ENCODE measurements around the gene PPARD. TPM values are rescaled to one million over a fixed set of nuclear protein-coding genes. Genes with fewer than 3 reads are reported as not detected.
A peak's percentile ranks its signal among the peaks of the same experiment; 100 is the strongest.

The PPARD gene
- total RNA-seq, 4 donors from 2014 or later: 17.0 to 42.8 (median 28.2) TPM

DNA sequence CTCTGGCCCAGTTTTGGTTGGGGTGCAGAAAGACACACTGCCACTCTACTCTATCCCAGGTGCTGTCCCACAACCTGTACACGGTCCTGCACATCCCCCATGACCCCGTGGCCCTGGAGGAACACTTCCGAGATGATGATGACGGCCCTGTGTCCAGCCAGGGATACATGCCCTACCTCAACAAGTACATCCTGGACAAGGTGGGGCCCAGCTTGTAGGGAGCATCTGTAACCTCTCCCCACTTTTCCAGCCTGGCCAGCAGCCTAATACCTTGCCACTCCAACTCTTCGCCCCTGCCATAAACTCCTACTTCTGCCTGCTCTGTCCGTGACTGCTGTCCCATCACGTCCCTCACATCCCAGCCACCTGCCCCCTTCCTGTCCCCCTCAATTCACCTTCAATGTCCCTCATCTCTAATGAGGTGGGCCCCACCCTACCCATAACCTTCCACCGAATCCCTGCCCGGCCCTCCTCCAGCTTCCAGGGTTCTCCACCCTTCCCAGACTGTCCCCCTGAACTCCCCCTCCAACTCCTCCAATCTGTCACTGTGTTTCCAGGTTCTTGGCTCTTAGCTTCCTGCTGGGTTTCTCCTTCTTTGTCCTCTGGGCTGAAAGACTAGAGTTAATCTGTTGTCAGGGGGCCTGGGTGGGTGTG lies 32.6 kb upstream of the PPARD start:
- peak overlapping the region in 1 of 4 donors; percentile 56 for H3K27ac ChIP-seq
- 88 to 91% methylated on average over 9 of the region's 9 CpGs for WGBS, 2 donors

DNA sequence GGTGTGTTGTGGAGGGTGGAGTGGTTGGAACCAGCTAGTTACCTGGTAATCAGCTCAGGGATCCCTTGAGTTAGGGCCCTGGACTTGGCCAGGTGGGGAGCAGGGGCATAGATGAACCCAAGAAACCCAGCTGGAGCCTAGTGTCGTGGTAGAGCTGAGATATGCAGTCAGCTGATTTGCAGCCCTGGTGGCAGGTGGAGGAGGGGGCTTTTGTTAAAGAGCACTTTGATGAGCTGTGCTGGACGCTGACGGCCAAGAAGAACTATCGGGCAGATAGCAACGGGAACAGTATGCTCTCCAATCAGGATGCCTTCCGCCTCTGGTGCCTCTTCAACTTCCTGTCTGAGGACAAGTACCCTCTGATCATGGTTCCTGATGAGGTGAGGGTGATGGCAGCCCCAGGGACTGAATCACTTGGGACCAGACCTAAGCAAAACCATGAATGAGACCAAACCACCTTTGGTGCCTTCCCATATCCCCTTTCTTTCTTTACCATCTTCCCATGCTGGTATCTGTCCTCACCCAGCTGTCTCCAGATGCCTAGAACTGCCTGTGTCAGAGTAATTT lies 32.0 kb upstream of the PPARD start:
- peaks cover 0 to 22% (median 3%) of the 10 kb centered on the region in 3 donors for H3K4me1 ChIP-seq
- no peak for DNase-seq
- H3K27ac ChIP-seq: peak overlapping the region in 1 of 4 donors; percentile 56
- TF ChIP-seq, protein P1, sequence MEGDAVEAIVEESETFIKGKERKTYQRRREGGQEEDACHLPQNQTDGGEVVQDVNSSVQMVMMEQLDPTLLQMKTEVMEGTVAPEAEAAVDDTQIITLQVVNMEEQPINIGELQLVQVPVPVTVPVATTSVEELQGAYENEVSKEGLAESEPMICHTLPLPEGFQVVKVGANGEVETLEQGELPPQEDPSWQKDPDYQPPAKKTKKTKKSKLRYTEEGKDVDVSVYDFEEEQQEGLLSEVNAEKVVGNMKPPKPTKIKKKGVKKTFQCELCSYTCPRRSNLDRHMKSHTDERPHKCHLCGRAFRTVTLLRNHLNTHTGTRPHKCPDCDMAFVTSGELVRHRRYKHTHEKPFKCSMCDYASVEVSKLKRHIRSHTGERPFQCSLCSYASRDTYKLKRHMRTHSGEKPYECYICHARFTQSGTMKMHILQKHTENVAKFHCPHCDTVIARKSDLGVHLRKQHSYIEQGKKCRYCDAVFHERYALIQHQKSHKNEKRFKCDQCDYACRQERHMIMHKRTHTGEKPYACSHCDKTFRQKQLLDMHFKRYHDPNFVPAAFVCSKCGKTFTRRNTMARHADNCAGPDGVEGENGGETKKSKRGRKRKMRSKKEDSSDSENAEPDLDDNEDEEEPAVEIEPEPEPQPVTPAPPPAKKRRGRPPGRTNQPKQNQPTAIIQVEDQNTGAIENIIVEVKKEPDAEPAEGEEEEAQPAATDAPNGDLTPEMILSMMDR (IDR thresholded peaks at IDR 0.05): no peak
- no peak for TF ChIP-seq POLR2A (IDR thresholded peaks at IDR 0.05)
- 74 to 100% methylated on average over 4 to 6 of the region's 6 CpGs for WGBS, 2 donors
- no peaks in the 10 kb centered on the region for H3K27me3 ChIP-seq
- no peak overlapping the region for H3K4me3 ChIP-seq
- no peaks in the 10 kb centered on the region for H3K9me3 ChIP-seq
- intact Hi-C loops (cut with DNase I): no loop called here
- H3K36me3 ChIP-seq: peaks cover 0 to 67% (median 0%) of the 10 kb centered on the region in 3 donors

More for the DNA sequence above, 32.6 kb upstream of the PPARD start:
- intact Hi-C loops (cut with DNase I): no loop called here
- Histone ChIP-seq H3K4me1 (peaks cover 0 to 26% (median 3%) of the 10 kb centered on the region in 3 donors), H3K4me3 (no peak overlapping the region), H3K27me3 (no peaks in the 10 kb centered on the region), H3K36me3 (peaks cover 0 to 73% (median 0%) of the 10 kb centered on the region in 3 donors), H3K9me3 (no peaks in the 10 kb centered on the region)
- DNase-seq: no peak
- TF ChIP-seq, protein P1 (IDR thresholded peaks at IDR 0.05): no peak
- no peak for TF ChIP-seq POLR2A (IDR thresholded peaks at IDR 0.05)

DNA sequence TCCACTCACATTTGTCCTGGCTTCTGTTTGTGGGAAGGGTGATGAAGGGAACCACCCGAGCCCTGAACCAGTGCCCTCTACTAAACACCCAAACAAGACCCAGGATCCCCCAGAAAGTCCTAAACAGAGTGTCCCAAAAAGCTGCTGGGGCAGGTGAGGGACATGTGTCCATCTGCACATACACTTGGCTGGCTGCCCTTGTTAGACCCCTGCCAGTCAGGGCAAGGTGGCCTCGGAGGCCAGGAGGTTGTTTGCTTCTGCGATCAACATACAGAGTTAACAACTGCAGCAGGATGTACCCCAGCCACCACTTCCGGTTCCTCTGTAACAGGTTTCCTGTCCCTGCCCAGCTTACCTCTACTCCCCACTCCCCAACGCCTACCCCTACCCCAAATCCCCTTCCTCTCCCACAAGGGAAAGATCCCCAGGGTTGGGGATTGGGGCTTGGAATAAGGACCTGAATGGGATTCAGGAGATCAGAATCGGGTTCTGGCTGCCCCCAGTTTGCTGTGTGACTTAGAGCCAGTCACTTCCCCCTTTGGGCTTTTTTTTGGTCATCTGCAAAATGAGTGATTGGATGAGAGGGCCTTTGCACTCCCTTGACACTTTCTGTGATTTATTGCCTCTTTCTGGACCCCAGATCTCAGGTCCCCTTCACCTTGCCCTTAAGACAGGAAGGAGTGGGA lies 30.8 kb upstream of the PPARD start:
- 56 to 67% methylated on average over 1 to 6 of the region's 6 CpGs for WGBS, 2 donors
- Histone ChIP-seq H3K9me3 (no peaks in the 10 kb centered on the region), H3K36me3 (peaks cover 0 to 59% (median 0%) of the 10 kb centered on the region in 3 donors), H3K4me1 (peaks cover 0 to 22% (median 3%) of the 10 kb centered on the region in 3 donors), H3K27ac (peak overlapping the region; percentile 26 to 56 (median 30)), H3K4me3 (peak overlapping the region in 1 of 4 donors; percentile 2), H3K27me3 (no peaks in the 10 kb centered on the region)
- no peak for TF ChIP-seq POLR2A (IDR thresholded peaks at IDR 0.05)
- TF ChIP-seq, protein P1 (IDR thresholded peaks at IDR 0.05): no peak
- intact Hi-C loops (cut with DNase I): no loop called here
- DNase-seq: no peak

DNA sequence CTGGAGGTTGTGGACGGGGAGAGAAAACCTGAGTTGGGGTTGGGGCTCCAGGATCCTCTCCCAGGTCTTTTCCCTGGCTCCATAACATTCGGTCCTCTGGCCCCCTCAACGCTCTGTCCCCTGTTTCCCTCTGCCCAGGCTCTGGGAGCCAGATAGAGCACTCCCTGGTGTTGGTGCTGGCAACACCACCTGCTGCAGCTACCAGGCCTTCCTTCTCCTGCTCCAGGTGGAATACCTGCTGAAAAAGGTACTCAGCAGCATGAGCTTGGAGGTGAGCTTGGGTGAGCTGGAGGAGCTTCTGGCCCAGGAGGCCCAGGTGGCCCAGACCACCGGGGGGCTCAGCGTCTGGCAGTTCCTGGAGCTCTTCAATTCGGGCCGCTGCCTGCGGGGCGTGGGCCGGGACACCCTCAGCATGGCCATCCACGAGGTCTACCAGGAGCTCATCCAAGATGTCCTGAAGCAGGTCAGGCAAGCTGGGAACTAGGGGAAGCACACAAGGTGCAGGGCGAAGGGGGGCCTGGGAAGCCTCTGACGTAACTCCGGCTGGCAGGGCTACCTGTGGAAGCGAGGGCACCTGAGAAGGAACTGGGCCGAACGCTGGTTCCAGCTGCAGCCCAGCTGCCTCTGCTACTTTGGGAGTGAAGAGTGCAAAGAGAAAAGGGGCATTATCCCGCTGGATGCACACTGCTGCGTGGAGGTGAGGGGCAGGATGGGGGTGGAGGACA lies 30.1 kb upstream of the PPARD start:
- H3K4me1 ChIP-seq: peaks cover 0 to 22% (median 3%) of the 10 kb centered on the region in 3 donors
- TF ChIP-seq, protein P1 (IDR thresholded peaks at IDR 0.05): no peak
- TF ChIP-seq POLR2A (IDR thresholded peaks at IDR 0.05): no peak
- no peaks in the 10 kb centered on the region for H3K9me3 ChIP-seq
- no peak overlapping the region for H3K4me3 ChIP-seq
- peak overlapping the region; percentile 26 to 56 (median 30) for H3K27ac ChIP-seq
- 88 to 89% methylated on average over 7 to 11 of the region's 19 CpGs for WGBS, 2 donors
- peaks cover 0 to 52% (median 0%) of the 10 kb centered on the region in 3 donors for H3K36me3 ChIP-seq
- intact Hi-C loops (cut with DNase I): no loop called here
- no peaks in the 10 kb centered on the region for H3K27me3 ChIP-seq
- no peak for DNase-seq
